Vagina (tissue), 2 donors: ENCODE results near the gene PDE2A.

Experiments
- POLR2A ChIP-seq, 2 donors: fragments of 450-650 bp; IDR thresholded peaks; one replicate each; pipeline ENCODE4 v1.6.1; 2017; ENCODE audit warnings: antibody characterized with exemption in 2 of 2, mild to moderate bottlenecking in 2 of 2, moderate library complexity in 2 of 2
- TF ChIP-seq, protein P1 (sequence below), 3 experiments: fragments of 450-650 bp in 2 of 3; fragments of 200-600 bp in 1 of 3; sonication (generic) in 1 of 3; IDR thresholded peaks; one replicate each; pipeline ENCODE4 v1.5.1; 2017 to 2019; ENCODE audit warnings: antibody characterized with exemption in 3 of 3, mild to moderate bottlenecking in 2 of 3, moderate library complexity in 2 of 3

GRCh38 chr11:72669527-72669926 lies 4.7 kb downstream of the PDE2A start:
- TF ChIP-seq, protein P1, sequence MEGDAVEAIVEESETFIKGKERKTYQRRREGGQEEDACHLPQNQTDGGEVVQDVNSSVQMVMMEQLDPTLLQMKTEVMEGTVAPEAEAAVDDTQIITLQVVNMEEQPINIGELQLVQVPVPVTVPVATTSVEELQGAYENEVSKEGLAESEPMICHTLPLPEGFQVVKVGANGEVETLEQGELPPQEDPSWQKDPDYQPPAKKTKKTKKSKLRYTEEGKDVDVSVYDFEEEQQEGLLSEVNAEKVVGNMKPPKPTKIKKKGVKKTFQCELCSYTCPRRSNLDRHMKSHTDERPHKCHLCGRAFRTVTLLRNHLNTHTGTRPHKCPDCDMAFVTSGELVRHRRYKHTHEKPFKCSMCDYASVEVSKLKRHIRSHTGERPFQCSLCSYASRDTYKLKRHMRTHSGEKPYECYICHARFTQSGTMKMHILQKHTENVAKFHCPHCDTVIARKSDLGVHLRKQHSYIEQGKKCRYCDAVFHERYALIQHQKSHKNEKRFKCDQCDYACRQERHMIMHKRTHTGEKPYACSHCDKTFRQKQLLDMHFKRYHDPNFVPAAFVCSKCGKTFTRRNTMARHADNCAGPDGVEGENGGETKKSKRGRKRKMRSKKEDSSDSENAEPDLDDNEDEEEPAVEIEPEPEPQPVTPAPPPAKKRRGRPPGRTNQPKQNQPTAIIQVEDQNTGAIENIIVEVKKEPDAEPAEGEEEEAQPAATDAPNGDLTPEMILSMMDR (IDR thresholded peaks at IDR 0.05): no peak
- TF ChIP-seq POLR2A (IDR thresholded peaks at IDR 0.05): no peak
